ENCODE data around the gene BRAF.
"Not testable (repeated sequence)": the region's sequence is repeated elsewhere in the genome, so short reads cannot be mapped to it uniquely, and the experiment has no call there.

The BRAF gene

DNA sequence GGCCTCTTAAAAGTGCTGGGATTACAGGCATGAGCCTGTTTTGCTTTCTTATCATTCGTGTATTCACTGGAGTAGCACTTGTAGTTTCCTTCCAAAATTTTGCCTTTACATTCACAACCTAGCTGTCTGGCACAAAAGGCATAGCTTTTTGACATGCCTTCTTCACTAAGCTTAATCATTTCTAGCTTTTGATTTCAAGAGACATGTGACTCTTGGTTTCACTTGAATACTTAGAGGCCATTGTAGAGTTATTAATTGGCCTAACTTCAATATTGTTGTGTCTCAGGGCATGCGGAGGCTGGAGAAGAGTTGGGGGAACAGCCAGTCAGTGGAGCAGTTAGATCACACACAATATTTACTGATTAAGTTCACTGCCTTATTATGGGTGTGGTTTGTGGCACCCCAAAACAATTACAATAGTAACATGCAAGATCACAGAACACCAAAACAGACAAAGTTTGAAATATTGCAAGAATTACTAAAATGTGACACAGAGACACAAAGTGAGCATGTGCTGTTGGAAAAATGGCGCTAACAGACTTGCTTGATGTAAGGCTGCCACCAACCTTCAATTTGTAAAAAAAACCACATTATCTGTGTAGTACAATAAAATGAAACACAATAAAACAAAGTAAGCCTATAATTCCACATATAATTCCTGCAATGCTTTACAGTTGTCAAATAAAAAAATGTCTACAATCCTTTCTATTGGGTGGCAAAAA is 43.1 kb downstream of the BRAF start:
- no peak for DNase-seq (ENCODE audit: low read depth in 3 of 3, low spot score in 1 of 3)

DNA sequence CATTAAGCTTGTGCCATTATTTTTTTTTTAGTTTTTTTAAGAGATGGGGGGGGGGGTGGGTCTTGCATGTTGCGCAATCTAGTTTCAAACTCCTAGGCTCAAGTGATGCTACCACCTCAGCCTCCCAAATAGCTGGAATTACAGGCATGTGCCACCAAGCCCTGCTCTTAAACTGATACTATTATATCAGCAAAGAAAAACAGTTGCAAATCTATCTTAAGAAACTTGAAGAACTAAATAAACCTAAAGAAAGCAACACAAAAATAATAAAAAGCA is 47.5 kb downstream of the BRAF start:
- DNase-seq (ENCODE audit: low read depth in 3 of 3, low spot score in 1 of 3), result no peak

DNA sequence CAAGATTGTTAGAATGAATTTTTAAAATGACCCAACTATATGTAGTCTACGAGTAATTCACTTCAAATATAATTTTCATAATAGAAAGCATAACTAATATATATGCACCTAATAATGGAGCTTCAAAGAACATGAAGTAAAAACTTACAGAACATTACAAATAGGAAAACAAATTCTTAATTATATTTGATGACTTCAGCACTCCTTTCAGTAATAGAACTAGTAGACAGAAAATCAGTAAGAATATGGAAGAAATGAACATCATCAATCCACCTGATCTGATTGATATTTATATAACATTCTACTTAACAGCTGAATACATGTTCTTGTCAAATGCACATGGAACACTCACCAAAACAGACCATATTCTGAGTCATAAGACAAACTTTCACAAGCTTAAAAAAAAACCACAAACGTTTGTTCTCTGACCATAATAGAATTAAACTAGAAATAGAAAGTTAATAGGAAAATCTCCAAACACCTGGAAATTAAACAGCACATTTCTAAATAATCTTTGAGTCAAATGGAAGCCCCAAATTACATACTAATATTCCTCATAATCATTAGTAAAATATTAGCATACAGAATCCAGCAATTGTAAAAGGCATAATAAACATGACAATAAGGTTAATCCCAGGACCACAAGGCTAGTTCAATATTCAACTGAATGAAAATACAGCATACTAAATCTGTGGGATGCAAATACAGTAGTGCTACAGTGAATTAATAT is 48.0 kb downstream of the BRAF start:
- no peak for DNase-seq (ENCODE audit: low read depth in 3 of 3, low spot score in 1 of 3)

DNA sequence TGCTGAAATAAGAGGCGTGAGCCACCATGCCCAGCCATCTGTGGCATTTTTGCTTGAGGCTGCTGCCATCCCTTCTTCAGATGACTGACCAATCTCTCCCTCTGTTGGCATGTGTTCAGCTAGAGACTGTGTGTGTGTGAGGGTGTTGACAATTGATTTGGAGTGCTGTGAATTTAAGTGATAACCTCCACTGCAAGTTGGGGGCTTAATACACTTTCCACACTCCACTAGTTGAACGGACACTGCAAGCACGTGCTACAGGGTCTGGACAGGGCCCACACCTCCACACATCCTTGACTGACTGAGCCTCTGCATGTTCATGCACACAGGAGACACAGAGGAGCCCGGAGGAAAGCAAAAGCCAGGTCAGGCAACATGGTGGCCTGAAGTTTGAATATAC is 51.3 kb downstream of the BRAF start:
- no peak for DNase-seq (ENCODE audit: low read depth in 3 of 3, low spot score in 1 of 3)

DNA sequence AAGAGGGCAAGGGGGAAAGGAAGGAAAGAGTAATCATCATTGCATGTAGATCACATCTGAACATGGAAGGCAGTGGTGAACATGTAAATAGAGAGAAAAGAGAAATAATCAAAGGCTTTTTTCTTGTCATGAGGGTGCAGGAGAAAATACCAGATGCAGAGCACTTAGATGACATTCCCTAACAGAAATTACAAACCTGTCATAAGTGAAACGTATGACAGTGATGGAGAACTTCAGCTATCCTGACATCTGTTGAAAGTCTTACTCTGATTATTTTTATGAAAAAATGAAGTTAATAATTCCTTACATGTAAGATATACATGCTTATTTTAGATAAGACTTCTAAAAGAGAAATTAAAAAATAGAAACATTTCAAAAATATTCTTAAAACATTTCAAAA is 54.7 kb downstream of the BRAF start:
- no peak for DNase-seq (ENCODE audit: low read depth in 3 of 3, low spot score in 1 of 3)

DNA sequence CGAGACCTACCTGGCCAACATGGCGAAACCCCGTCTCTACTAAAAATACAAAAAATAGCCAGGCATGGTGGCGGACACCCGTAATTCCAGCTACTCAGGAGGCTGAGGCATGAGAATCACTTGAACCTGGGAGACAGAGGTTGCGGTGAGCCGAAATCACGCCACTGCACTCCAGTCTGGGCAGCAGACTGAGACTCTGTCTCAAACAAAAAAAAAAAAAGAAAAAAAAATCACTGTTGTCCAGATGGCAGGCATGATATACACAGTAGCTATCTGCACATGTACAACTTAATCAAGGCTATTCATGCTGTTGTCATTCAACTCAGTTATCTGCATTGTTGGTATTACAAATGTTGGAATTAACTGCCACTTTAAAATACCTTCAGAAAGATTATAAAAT is 55.3 kb downstream of the BRAF start:
- DNase-seq (ENCODE audit: low read depth in 3 of 3, low spot score in 1 of 3), result no peak

DNA sequence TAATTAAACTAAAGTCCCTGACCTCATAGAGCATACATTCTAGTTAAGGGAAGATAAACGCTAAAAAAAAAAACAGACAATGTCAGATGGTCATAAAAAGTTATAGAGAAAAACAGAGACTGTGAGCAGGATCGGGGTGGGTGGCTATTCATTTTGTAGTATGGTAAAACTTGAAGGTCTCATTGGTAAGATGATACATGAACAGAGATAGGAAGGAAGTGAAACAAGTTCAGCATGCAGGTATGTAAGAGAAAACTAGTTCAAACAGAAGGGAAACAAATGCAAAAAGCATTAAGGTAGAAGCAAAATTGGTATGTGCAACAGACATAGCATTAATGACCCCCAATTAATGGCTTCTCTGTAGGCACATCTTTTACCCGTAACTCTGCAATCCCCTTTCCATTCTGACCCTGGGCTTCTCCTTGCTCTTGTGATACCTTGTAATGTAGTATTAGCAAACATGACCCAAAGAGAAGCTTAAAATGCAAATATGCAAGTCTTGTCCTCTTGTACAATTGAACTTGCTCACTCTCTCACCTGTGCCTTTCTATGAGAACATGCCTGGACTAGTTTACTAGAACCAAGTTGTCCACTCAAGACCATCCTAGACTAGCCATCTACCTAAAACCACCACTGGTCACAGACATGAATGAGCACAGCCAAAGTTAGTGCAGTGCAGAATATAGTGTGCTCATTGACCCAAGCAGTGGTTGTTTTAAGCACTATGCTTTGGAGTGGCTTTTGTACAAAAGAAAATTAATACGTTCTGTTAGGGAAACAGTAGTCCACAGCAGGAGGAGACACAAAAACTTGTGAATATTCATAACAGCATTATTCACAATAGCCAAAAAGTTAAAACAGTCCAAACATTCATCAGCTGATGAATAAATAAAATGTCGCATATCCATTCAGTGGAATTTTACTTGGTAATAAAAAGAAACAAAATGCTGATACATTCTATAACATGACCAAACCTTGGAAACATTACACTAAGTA is 57.0 kb downstream of the BRAF start:
- no peak for DNase-seq (ENCODE audit: low read depth in 3 of 3, low spot score in 1 of 3)

DNA sequence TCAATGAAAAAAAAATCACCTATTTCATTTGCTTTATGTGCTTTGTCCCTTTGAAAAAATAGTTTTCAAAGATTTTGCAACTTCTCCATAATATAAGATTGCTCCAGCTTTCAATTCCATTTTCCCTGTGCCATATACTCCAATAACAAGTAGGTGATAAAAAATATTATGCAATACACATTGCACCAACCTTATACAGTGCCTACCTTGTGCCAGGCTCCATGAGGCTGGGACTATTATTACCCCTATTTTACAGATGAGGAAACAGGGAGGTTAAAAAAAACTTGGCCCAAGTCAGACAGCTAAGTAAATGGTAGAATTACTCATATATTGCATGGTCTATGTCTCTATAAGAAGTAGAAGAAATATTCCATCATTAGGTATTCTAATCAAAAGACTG is 57.8 kb downstream of the BRAF start:
- DNase-seq (ENCODE audit: low read depth in 3 of 3, low spot score in 1 of 3), result no peak

DNA sequence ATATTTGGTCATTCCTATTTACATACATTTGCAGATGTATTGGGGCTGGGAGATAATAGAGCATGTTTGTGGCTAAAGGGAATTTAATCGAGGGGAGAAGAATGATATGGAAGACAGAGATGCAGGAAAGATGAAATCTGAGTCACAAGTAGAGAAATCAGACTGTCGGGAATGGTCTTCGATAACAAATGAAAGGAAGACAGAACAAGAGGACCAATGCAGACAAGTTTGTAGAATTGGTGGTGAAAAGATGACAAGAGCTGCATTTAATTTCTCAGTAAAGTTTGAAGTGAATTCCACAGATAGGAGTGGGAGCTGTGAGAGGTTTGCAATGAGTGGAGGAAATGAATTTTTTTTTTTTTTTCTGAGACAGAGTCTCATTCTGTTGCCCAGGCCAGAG is 60.0 kb downstream of the BRAF start:
- DNase-seq (ENCODE audit: low read depth in 3 of 3, low spot score in 1 of 3), result no peak

DNA sequence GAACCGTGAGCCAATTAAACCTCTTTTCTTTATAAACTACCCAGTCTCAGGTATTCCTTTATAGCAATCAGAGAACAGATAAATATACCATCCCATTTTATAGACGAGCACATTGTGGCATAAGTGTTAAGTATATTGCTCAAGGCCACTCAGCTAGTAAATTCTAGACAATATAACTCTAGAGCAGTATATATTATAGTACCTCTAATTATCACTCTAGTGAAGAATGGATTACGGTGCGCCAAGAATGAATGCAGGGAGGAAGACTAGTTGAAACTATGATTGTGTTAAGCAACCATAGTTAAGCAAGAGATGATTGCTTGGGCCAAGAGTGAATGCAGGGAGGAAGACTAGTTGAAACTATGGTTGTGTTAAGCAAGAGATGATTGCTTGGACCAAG is 60.9 kb downstream of the BRAF start:
- DNase-seq (ENCODE audit: low read depth in 3 of 3, low spot score in 1 of 3), result no peak

DNA sequence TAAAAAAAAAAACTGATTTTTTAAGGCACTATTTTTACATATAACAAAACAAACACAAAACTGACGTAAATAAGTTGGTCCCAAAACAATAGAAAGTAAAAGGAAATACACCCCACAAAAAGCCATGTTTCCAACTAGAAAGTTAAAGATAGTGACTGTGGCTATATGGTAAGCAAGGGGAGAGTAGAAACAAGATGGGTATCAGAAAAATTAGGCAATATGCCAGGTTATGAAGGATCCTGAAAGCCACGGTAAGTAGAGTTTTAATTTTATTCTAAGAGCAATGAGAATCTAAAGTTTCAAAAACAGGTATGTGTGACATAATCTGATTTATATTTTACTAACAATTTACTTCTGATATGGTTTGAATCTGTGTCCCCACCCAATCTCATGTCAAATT is 61.5 kb downstream of the BRAF start:
- DNase-seq (ENCODE audit: low read depth in 3 of 3, low spot score in 1 of 3), result no peak

DNA sequence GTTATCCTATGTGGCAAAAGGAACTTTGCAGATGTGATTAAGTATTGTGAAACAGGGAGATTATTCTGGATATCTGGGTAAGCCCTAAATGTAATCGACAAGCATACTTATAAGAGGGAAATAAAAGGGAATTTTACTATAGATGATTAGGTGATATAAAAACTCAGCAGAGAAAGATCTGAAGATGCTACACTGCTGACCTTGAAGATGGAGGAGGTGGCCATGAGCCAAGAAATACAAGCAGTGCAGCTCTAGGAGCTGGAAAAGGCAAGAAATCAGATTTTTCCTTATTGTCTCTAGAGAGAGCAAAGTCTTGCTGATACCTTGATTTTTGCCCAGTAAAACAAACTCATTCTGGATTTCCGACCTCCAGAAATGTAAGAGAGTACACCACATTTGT is 67.7 kb downstream of the BRAF start:
- no peak for DNase-seq (ENCODE audit: low read depth in 3 of 3, low spot score in 1 of 3)

DNA sequence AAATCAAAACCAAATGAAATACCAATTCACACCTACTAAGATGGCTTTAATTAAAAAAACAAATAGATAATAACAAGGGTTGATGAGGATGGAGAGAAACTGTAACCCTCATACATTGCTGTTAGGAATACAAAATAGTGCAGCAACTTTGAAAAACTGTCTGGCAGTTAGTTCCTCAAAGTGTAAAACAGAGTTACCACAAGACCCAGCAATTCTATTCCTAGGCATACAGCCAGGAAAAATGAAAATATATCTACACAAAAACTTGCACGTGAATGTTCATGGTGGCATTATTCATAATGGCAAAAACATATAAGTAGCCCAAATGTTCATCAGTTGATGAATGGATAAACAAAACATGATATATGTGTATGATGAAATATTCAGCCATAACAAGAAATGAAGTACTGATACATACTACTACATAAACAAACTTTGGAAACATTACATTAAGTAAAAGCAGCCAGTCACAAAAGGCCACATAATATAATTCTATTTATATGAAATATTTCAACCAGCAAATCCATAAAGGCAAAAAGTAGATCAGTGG is 83.5 kb downstream of the BRAF start:
- DNase-seq (ENCODE audit: low read depth in 3 of 3, low spot score in 1 of 3), result no peak

DNA sequence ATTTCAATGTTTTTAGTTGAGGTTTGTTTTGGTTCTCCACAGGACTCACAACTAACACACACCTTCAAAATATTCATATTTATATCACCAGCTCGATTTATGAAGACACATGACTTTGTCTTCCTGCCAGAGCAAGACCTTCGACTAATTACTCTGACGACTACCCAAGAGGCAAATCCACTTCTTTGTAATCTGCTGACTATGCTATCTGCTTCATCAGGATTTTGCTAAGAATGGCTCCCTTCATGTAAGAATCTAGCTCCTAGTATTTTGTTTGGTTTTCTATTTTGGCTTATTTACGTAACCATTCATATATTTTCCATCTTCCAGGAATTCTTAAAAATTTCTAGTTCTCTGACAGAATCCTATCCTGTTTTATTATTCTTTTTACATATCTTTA is 93.0 kb downstream of the BRAF start:
- DNase-seq (ENCODE audit: low read depth in 3 of 3, low spot score in 1 of 3), result no peak

DNA sequence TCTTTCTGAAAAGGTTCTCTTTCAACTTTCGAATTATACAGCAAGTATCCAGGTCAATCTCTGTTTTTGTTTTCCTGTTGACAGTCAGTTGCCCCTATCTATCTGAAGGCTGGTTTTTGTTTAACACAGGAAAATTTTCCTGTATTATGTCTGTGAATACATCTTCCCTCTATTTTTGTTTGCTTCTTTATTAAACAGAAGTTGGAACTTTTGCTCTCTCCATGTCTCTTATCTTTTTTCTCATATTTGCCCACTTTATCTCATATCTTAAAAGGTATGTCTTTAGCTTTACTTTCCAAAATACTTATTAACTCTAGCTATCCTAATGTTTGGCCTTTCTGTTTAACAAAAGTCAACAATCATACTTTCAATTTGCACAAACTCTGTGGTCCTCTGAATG is 95.0 kb downstream of the BRAF start:
- no peak for DNase-seq (ENCODE audit: low read depth in 3 of 3, low spot score in 1 of 3)

DNA sequence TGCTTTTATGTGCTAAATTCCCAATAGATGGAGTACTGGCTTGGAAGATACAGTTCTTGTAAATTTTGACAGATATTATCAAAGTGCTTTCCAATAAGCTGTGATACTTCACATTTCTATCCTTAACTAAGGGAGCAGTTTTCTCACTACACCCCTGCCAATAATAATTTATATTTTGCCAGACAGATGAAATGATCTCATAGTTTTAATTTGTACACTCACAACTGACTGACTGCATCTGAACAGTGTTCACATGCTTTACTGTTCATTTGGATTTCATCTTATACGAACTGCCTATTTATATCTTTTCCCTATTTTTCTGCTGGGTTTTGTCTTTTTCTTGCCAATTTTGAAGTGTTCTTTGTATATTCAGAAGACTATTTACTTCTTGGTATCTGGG is 96.0 kb downstream of the BRAF start:
- no peak for DNase-seq (ENCODE audit: low read depth in 3 of 3, low spot score in 1 of 3)

DNA sequence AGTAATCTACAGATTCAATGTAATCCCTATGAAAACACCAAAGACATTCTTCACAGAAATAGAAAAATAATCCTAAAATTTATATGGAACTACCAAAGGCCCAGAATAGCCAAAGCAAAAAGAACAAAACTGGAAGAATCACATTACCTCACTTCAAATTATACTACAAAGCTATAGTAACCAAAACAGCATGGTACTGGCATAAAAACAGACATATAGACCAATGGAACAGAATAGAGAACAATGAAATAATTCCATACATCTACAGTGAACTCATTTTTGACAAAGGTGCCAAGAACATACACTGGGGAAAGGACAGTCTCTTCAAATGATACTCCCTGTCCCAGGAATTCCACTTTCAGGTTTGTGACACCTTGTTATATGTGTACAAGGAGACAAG is 107.3 kb downstream of the BRAF start:
- not testable (repeated sequence) for DNase-seq (ENCODE audit: low read depth in 3 of 3, low spot score in 1 of 3)

DNA sequence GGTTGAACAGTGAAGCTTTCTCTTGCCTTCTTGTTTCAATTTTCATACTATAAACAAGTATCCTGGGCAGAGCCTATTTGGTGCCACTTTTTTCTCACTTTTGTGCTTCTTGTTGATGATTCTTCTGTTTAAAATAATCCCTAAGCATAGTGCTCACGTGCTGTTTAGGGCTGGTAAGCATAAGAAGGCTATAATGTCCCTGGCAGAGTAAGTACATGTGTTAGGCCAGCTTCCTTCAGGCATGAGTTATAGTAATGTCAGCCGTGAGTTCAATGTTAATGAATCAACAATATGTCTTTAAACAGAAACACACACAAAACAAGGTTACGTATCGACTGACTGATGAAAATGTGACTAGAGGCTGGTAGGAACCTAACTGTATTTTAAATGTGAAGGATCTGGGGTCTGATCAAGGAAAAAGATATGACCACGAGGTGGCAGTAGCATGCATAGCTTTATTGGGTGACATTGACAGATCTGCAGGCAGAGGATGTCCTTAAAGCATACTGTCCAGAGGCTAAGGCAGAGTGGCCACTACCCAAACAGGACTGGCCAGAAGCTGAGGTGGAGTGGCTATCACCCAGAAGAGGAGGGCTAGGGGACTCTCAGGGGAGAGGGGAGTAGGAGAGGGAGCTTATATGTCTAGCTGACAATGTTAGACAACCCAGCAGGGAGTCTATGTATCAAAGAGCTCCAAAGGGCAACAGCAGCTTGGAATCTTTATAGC is 113.7 kb downstream of the BRAF start:
- peak; percentile 5 to 27 (median 17) for DNase-seq (ENCODE audit: low read depth in 3 of 3, low spot score in 1 of 3)

DNA sequence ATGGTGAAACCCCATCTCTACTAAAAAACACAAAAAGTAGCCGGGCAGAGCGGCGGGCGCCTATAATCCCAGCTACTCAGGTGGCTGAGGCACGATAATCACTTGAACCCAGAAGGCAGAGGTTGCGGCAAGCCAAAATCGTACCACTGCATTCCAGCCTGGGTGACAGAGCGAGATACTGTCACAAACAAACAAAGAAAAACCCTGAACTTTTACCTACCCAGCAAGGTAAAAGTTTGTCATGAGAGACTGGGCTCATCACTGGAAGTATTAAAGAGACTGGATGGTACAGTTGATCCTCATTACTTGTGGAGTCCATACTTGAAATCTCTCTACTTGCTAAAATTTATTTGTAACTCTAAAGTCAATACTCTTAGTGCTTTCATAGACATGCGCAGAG is 114.3 kb downstream of the BRAF start:
- DNase-seq (ENCODE audit: low read depth in 3 of 3, low spot score in 1 of 3), result no peak

DNA sequence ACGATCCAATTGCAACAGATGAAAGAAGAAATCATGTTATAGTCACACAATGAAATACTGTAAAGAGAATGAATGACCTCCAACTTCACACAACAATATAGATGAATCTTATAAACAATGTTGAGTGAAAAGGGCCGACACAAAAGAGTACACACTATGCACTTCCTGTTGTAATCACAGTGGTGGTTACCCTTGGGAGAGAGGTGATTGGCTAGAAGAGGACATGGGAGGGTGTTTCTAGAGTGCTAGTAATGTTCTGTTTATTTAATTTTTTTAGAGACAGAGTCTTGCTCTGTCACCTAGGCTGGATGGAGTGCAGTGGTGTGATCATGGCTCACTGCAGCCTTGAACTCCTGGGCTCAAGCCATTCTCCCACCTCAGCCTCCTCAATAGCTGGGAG is 145.8 kb downstream of the BRAF start:
- DNase-seq (ENCODE audit: low read depth in 3 of 3, low spot score in 1 of 3), result no peak

DNA sequence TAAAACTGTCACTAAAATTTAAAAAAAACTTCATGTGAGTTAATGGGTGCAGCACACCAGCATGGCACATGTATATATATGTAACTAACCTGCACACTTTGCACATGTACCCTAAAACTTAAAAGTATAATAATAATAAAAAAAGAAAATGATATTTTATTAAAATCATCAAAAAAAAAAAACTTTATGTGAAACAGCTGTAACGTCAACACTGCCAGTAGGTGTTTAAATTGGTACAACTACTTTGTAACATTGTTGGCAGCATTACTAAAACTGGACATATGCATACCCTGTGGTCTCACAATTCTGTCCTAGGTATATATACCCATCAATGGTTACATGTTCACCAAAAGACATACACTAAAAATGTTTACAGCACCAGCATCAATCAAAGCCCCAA is 146.2 kb downstream of the BRAF start:
- no peak for DNase-seq (ENCODE audit: low read depth in 3 of 3, low spot score in 1 of 3)
